Measurements from ENCODE around the gene ETV2.
A peak's percentile ranks its signal among the peaks of the same experiment; 100 is the strongest.
"Not testable (repeated sequence)": the region's sequence is repeated elsewhere in the genome, so short reads cannot be mapped to it uniquely, and the experiment has no call there.

The ETV2 gene

DNA sequence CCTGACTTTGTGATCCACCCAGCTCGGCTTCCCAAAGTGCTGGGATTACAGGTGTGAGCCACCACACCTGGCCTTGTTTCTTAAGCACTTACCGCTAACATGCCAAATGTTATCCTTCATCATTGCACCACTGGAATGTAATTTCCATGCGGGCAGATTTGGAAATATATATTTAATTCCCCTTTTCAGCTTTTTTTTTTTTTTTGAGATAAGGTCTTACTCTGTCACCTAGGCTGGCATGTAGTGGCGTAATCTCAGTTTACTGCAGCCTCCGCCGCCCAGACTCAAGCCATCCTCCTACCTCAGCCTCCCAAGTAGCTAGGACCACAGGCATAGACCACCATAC is 20.4 kb downstream of the ETV2 start:
- DNase-seq: no peak

DNA sequence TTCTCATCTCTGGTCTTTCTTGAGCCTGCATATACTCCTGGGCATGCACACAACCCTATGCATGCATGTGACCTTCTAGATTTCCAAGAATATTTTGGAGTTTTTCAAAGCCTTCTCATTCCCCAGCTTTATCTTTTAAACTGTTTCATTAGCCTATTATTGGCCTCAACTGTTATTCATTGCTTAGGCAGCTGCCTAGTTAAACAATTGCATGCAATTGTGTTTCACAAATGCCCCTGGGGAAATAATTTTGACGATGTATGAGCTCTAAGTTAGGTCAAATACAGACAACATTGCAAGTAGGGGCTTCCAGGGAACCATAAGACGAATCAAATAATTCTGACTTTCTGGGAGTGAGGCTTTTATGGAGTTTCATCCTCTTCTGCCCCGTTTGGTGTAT is 22.4 kb downstream of the ETV2 start:
- DNase-seq: no peak

DNA sequence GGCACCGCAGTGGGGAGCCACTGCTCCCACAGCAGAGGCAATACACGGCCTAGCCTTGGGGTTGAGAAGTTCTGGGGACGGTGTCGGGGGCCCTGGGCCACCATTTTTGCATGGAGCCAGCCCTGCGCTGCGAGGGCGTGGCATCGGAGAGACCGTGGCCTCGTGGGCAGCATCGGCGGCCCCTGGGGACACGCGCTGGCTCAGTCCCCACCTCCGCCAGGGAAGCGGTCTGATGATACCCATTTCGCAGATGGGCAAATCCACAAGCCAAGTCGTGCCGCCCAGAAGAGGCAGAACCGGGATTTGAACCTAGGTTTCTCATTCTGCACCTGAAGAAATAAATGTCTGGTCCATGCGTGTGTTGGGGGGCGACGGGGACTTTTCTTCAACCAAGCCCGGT is 23.6 kb downstream of the ETV2 start:
- DNase-seq: no peak

DNA sequence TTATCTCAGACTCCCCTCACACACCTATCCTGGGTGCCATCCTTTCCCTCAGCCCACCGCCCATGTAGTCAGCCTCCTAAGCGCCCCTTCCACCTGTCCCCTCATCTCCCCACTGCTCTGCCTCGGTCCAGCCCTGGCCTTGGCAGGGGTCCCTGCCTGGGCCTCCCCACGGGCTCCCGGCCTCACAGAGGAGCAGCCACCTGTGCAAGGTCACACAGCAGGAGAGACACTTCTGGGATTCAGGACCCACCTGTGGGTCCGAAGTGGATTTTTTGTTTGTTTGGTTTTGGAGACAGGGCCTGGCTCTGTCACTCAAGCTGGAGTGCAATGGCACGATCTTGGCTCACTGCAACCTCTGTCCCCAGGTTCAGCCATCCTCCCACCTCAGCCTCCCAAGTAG is 24.1 kb downstream of the ETV2 start:
- DNase-seq: no peak

DNA sequence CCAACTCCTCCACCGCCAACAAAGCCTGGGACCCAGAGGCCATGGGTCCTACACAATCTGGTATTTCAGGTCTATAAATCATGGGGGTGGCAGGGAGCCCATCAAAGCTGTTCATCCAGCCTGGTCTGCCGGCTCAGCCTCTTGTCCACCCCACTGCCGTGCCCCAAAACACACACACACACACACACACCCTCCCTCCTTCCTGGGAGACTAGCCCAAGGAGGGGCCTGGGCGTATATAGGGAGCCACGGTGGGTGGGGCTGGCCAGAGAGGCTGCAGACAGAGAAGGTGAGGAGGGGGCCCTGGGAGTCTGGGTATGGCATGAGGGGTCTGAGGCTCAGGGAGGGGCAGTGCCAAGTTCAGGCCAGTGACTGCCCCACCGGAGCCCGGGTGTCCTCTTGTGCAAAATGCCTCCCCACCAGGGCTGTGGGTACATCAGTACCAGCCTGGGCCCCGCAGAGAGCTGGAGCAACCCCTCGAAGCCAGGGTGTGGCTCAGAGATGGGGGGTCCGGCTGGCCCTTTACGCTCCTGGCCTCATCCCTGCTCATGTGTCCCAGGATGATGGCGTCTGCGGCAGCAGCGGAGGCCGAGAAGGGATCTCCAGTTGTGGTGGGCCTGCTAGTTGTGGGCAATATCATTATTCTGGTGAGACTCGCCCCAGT is 24.8 kb downstream of the ETV2 start, which contains the start of gene UPK1A:
TSS of gene UPK1A (plus strand) at position 267 of the 663 bp plus-strand sequence. CDS start at position 563, 296 bp downstream.
- no peak for DNase-seq

DNA sequence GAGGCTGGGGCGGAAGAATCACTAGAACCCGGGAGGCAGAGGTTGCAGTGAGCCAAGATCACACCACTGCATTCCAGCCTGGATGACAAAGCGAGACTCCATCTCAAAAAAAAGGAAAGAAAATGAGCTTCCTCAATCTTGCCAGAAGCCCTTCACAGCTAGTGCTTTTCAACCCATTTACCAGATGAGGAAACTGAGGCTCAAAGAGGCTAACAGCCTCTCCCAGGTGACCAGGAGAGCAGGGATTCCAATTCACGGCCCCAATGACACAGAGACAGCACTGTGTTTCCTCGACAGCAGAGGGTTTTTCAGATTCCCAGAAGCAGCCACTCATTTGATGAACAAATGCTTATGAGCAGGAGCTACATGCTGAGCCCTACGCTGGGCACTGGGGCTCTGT is 28.0 kb downstream of the ETV2 start:
- no peak for DNase-seq

DNA sequence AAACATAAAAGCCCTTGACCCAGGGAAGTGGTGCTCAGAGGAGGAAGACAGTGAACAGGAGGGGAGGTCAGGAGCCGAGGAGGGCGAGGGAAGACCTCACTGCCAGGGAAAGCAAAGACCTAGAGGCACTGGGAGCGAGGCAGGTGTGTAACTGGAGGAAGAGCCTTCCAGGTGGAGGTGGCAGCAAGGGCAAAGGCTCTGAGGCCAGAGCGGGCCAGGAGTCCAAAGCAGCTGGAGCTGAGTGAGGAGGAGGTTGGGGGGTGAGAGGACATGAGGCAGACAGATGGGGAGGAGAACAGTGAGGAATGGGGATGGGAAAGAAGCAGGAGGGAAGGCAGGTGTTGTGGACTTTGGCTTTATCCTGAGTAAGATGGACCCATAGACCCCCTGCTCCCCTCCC is 28.4 kb downstream of the ETV2 start:
- no peak for DNase-seq

DNA sequence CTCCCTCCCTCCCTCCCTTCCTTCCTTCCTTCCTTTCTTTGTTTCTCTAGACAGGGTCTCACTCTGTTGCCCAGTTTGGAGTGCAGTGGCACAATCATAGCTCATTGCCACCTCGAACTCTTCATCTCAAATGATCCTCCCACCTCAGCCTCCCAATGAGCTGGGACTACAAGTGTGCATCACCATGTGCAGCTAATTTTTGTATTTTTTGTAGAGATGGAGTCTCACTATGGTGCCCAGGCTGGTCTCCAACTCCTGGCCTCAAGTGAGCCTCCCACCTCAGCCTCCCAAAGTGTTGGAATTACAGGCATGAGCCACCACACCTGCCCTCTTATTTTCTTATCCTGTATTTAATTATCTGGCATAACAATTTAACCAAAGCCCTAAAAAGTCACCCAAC is 29.1 kb downstream of the ETV2 start:
- DNase-seq: no peak

DNA sequence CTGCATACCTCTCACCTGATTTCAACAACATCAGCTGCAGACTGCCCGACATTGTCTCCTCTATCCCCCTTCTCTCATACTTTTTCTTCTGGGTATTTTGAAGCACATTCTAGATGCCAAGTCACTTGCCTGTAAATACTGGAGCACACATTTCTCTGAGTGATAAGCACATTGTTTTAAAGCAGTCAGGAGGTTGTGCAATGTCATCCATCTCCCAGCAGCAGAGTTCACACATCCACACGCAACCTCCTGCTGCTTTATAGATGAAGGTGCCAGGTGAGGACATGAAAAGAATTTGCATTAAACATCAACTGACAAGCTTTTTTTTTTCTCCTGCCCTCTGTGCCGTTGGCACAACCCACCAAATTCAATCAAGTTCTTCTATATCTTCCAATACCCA is 30.3 kb downstream of the ETV2 start:
- DNase-seq: no peak

DNA sequence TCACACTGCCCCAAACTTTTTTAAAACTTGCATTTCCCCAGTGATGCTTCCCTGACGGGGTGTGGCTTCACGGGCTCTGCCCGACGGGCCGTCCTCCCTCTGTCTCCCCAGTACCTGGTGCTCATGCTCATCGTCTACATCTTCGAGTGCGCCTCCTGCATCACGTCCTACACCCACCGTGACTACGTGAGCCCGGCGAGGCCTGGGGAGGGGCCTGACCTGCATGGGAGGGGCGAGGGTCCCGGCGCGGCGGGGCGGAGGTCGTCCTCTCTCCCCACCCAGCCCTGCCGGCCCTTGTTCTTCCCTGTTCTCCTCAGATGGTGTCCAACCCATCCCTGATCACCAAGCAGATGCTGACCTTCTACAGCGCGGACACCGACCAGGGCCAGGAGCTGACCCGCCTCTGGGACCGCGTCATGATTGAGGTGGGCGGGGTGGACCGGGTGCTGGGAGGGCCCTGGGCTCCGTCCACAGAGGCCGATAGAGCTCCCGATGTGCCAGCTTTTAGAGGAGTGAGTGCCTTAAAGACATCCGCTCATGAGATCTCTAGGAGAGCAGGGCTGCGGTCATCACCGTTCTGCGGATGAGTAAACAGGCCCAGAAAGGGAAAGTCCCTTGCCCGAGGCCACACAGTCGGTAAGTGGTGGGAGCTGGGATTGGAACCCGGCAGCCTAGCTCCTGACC is 31.7 kb downstream of the ETV2 start:
- DNase-seq: peak; percentile 63

DNA sequence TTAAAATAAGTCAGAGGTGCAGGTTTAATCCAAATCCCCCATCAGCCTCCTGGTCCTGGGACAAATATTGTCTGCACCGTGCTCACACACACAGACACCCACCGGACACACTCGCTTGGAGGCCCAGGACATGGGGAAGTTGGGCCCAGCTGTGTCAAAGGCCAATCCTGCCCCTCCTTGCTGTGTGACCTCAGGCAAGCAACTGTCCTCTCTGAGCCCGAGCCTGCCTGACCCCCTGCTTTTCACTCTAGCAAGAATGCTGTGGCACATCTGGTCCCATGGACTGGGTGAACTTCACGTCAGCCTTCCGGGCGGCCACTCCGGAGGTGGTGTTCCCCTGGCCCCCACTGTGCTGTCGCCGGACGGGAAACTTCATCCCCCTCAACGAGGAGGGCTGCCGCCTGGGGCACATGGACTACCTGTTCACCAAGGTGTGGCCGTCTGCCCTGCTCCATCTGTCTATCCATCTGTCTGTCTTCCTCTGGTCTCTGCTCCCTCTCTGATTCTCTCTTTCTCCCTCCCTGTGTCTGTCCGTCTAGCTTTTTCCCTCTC is 34.1 kb downstream of the ETV2 start:
- no peak for DNase-seq

DNA sequence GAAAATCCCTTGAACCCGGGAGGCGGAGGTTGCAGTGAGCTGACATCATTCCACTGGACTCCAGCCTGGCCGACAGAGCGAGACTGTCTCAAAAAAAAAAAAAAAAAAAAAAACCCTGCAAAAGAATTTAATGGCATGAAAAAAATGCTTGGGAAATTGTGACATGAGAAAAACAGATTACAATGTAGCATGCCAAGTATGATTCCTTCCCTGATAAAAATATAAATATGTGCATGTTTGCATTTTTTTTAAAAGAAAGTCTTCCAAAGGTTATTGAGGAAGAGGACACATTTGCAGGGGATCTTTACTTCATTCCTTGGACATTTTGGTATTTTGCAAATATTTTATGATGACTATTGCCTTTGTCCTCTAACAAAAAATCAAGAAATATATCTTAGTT is 48.3 kb downstream of the ETV2 start:
- no peak for DNase-seq

DNA sequence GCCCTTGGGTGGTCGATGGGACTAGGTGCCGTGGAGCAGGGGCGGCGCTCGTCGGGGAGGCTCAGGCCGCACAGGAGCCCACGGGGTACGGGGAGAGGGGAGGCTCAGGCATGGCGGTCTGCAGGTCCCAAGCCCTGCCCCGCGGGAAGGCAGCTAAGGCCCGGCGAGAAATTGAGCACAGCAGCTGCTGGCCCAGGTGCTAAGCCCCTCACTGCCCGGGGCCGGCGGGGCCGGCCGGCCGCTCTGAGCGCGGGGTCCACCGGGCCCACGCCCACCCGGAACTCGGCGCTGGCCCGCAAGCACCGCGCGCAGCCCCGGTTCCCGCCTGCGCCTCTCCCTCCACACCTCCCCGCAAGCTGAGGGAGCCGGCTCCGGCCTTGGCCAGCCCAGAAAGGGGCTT is 49.6 kb downstream of the ETV2 start:
- DNase-seq: not testable (repeated sequence)

DNA sequence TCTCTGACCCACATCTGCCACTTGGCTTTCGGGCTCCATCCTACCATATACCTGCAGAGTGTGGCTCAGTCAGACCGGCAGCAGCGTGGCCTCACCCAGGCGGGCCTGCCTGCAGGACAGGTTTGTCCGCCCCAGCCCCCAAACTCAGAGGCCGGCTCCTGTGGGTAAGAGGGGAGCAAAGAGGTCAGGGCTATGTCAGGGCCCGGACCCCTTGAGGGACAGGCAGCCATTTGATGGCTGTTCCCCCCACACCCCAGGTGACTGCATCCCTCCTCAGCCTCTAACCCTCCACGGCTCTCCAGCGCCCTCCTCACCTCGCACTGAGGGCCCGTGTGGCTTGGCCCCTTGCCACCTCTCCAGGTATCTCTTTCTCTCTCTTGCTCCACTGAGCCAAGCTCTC is 50.5 kb downstream of the ETV2 start:
- DNase-seq: no peak

DNA sequence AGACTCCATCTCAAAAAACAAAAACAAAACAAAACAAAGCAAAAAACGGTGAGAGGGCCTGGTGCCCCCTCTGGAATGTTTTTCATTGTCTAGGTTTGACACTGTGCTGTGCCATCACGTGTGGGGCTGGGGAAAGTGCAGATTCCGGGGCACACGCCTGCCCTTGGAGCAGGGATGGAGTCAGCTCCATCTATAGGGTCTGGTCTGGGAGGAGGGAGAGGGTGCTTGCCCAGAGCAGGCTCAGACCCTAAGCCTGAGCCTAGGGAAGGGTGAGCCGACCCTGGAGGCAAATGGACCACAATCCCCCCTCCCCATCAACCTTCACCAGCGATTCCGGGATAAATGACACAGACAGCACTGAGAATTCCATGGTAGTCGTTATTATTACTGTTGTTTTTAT is 51.9 kb downstream of the ETV2 start:
- no peak for DNase-seq

DNA sequence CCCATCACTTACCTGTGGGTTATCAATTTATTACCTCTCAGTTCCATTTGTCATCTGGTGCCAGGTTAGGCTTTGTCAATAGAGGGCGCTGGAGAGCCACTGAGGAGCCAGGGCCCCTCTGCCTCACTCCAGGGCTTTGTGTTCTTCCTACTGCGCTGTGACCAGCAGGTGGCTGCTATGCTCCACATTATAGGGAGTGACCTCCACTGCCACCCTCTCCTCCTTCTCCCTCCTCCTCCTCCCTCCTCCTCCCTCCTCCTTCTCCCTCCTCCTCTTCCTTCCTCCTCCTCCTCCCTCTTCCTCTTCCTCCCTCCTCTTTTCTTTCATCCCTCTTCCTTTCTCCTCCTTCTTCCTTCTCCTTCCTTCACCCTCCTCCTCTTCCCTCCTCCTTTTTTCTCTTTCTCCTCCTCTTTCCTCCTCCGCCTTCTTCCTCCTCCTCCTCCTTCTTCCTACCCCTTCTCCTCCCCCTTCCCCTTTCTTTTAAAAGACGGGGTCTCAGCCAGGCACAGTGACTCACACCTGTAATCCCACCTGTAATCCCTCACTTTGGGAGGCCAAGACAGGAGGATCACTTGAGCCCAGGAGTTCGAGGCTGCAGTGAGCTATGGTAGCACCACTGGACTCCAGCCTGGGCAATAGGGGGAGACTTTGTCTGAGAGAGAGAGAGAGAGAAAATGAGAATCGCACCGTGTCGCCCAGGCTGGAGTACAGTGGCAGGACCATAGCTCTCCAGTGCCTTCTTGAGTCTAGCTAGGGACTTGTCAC is 52.5 kb downstream of the ETV2 start:
- DNase-seq: peak; percentile 91

Measured in activated naive CD4-positive, alpha-beta T cell treated with Interleukin-2 at 50 U/mL for 16 hours (primary cell).